Measurements from ENCODE around the gene ZMYM5.
"Not testable (repeated sequence)": the region's sequence is repeated elsewhere in the genome, so short reads cannot be mapped to it uniquely, and the experiment has no call there.

The ZMYM5 gene

DNA sequence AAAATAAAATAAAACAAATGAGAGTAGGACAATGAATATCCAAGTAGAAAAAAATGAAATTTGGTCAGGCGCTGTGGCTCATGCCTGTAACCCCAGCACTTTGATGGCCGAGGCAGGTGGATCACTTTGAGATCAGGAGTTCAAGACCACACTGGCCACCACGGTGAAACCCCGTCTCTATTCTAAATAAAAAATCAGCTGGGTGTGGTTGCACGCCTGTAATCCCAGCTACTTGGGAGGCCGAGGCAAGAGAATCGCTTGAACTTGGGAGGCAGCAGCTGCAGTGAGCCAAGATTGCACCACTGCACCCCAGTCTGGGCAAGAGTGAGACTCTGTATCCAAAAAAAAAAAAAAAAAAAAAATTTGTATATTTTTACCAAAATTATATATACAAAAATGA is 18.2 kb upstream of the ZMYM5 start:
- no peak overlapping the region for H3K27ac ChIP-seq
- no peak for TF ChIP-seq ZFX (IDR thresholded peaks at IDR 0.05; ENCODE audit: borderline replicate concordance)
- TF ChIP-seq, protein P1, sequence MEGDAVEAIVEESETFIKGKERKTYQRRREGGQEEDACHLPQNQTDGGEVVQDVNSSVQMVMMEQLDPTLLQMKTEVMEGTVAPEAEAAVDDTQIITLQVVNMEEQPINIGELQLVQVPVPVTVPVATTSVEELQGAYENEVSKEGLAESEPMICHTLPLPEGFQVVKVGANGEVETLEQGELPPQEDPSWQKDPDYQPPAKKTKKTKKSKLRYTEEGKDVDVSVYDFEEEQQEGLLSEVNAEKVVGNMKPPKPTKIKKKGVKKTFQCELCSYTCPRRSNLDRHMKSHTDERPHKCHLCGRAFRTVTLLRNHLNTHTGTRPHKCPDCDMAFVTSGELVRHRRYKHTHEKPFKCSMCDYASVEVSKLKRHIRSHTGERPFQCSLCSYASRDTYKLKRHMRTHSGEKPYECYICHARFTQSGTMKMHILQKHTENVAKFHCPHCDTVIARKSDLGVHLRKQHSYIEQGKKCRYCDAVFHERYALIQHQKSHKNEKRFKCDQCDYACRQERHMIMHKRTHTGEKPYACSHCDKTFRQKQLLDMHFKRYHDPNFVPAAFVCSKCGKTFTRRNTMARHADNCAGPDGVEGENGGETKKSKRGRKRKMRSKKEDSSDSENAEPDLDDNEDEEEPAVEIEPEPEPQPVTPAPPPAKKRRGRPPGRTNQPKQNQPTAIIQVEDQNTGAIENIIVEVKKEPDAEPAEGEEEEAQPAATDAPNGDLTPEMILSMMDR (IDR thresholded peaks at IDR 0.05): no peak

DNA sequence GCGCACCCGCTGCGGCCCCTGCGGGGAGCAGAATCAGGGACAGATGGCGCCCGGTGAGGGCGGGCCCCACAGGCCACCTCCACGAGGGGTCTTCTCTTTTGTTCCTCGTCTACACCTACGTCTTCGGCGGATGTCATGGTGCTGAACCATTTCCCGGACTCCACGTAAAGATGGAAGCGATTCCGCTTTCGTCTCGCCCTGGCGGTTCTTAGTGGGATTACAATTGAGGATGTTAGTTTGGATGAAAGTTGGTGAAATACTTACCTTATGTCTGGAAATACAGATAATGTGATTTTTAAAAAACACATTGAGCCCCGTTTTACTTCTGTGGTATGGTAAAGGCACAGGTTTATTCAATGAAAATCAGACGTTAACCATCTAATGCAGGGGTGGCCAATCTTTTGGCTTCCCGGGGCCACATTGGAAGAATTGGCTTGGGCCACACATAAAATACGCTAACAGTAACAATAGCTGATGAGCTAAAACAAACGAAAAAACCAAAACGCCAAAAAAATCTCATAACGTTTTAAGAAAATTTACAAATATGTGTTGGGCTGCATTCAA is 1.4 kb upstream of the ZMYM5 start:
- H3K27ac ChIP-seq: peak overlapping the region; percentile 98
- no peak for TF ChIP-seq ZFX (IDR thresholded peaks at IDR 0.05; ENCODE audit: borderline replicate concordance)
- TF ChIP-seq, protein P1 (IDR thresholded peaks at IDR 0.05): peak; percentile 77

DNA sequence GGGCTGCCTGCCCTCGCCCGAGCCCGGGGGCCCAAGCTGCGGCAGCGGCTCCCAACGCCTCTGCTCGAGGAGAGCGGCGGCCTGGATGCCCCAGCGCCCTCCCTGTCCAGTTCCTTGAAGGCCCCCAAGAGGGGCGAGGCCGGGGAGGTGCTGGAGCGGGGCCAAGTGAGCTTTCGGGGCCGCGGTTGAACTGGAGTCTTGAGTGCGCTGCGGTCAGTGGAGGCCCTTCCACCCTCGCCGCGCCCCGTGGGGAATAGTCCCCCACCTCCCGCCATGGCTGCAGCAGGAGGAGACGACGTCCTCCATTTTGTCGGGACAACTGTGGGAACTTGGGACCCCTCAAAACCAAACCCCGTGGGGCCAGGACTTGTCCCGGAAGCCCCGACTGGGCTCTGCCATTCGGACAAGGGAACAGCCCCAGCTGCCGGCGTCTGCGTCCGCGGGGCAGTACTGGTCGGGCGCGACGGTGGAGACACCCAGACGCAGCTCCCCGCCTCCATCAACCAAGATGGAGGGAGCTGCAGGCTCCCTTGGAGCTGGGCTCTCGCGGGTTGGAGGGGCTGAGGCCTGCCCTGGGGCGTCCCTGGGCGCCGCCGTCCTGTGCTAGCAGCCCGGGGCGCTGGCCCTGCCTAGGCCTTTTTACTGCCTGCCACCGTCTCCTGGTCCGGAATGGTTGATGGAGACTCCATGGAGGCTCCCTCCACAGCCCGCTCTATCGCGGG is 736 bp upstream of the ZMYM5 start:
- TF ChIP-seq ZFX (IDR thresholded peaks at IDR 0.05; ENCODE audit: borderline replicate concordance): no peak
- TF ChIP-seq, protein P1 (IDR thresholded peaks at IDR 0.05): no peak
- peak overlapping the region; percentile 98 for H3K27ac ChIP-seq

DNA sequence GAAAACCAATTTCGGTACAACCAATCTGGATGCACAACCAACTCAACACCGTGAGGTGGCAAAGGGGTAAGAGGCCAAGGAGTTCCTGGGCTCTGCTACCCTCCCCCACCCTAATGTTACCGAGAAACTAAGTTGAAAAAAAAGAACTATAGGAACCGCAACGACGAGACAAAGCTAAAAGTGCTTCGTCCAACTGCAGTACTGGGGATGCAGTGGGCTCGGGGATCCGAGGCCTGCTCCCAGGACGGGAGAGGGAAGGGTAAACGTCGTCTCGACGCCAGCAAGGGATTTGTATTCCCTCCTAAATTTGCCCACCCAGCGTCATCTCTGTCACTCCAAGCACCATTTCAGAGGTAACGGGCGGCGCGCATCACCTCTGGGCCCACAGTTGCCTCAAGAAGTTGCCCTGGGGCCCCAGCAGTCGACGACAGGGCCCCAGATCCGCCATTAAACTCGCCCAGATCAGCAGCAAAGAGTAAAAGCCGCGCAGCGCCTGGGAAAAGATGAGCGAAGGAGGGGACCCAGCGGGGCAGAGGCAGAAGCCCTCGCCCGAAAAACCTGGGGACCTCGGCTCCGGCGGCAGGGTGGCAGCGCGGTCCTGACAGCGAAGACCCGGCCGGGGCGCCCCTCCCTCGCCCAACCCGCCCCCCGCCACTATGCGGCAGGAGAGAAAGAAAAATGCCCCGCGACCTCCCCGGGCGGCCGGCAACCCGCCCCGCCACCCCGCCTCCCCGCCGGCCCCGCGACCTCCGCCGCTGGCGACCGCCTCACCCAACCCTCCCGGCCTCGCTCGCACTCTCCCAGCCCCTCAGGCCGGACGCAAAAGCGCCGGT is 752 bp downstream of the ZMYM5 start:
- TF ChIP-seq ZFX (IDR thresholded peaks at IDR 0.05; ENCODE audit: borderline replicate concordance): no peak
- TF ChIP-seq, protein P1 (IDR thresholded peaks at IDR 0.05): no peak

DNA sequence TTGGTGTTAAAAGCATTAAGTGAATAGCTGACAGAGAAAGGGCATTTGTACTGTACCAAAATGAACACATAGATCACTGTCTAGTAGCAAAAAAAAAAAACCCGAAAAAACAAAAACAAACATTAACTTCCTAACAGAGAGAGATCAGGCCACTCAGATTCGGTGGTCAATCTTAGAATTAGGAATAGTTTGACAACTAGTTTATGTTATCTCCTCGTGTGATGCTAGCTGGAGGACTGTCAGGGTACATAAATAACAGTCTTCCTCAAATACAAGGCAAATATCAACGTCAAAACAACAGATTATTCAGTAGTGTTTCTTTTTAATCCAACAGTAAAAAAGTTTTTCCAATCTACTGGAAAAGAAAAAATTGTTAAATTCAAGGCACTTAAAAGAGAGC is 1.7 kb downstream of the ZMYM5 start:
- TF ChIP-seq, protein P1 (IDR thresholded peaks at IDR 0.05): no peak
- peak overlapping the region; percentile 98; the same call in 1 of the 2 replicates for H3K27ac ChIP-seq

More for the DNA sequence above, 752 bp downstream of the ZMYM5 start:
- peak overlapping the region; percentile 98 for H3K27ac ChIP-seq

DNA sequence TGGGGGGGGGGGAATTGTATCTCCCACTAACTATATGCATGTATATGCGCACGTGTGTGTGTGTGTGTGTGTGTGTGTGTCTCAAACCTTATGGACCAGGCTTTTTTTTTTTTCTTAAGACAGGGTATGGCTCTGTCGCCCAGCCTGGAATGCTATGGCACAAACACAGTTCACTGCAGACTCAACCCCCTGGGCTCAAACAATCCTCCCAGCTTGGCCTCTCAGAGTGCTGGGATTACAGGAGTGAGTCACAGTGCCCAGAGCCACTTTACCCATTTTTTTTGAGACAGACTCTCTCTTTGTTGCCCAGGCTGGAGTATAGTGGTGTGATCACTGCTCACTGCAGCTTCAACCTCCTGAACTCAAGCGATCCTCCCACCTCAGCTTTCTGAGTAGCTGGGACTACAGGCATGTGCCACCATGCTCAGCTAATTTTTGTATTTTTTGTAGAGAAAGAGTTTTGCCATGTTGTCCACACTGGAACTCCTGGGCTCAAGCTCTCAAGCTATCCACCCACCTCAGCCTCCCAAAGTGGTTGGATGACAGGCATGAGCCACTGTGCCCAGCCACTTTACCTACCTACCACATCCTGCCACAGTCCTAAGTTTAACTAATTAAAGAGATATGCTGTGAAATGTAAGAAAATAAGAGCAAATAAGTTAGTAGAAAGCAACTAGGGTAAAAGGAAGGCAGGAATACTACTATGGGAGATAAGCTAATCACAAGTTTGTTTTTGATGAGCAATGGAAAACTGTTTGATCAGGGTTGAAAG is 2.4 kb downstream of the ZMYM5 start:
- TF ChIP-seq ZFX (IDR thresholded peaks at IDR 0.05; ENCODE audit: borderline replicate concordance): no peak
- TF ChIP-seq, protein P1 (IDR thresholded peaks at IDR 0.05): no peak
- H3K27ac ChIP-seq: no peak overlapping the region

DNA sequence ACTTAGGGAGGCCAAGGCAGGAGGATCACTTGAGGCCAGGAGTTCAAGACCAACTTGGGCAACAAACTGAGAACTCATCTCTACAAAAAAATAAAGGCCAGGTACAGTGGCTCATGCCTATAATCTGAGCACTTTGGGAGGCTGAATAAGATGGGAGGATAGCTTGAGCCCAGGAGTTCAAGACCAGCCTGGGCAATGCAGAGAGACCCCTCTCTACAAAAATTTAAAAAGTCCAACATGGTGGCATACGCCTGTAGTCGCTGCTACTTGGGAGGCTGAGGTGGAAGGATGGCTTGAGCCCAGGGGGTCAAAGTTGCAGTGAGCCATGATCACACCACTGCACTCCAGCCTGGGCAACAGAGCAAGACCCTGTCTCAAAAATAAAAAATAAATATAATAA is 5.8 kb downstream of the ZMYM5 start:
- not testable (repeated sequence) for H3K27ac ChIP-seq

Data from 22Rv1 (cell line).